Effector CD8-positive, alpha-beta T cell (primary cell): Measurements from ENCODE around the gene SRI.
"Not testable (repeated sequence)": the region's sequence is repeated elsewhere in the genome, so short reads cannot be mapped to it uniquely, and the experiment has no call there.

Source experiments
- DNase-seq: peaks from one replicate; lab custom pipeline; 2025; lab: John Stamatoyannopoulos, UW

The SRI gene

DNA sequence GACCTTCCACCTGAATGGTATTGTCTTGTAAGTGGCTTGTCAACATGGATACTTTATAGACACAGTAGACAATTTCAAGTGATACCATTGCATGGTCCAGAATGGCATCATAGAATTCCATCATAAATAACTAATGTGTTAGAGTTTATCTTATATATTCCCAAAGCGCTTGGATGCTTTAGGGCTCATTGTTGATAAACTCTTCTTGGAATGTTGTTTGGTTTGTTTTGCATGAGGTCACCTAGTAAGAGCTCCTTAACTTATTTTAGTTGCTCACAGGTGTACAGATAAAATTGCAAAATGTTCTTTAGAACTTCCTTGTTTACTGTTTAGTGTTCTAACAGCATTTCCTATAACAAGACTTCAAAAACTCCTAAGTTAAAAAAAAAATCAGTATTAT, 36.8 kb downstream of the SRI start:
- no peak for DNase-seq

DNA sequence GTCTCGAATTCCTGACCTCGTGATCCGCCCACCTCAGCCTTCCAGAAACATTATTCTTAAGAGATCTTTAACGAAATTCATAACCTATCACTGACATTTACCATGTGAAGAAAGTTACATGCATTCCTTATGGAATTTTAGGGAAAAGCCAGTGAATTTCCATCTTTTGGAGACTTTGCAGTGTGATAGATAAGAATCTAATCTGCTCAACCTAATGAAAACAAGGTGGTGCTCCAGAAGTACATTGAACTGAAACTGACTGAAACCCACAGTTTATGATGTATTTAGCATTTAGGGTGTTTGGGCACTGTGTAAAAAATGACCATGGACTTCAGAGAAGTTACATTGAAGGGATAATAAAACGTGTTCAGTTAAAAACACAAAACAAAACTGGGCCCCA, 43.6 kb downstream of the SRI start:
- DNase-seq: no peak

DNA sequence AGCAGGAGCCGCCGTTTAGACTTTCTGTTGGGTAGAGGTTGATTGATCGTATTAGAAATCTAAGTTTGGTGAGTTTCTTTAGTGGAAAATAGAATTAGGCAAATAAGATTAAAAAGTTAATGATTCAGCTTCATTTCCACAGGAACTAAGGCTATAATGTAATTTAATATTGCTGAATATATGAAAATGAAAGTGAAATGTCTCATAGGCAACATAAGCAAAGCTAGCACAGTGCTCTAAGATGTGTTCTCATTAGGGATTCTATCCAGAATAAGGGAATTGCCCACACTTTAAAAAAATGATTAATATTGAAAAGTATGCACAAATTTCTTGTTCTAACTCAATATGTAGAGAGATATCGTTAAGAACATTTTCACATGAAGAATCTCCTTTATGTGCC, 47.0 kb downstream of the SRI start:
- no peak for DNase-seq

- no peak for DNase-seq
Observed at GRCh38 chr7:88169717-88170320, 50.0 kb downstream of the SRI start.

DNA sequence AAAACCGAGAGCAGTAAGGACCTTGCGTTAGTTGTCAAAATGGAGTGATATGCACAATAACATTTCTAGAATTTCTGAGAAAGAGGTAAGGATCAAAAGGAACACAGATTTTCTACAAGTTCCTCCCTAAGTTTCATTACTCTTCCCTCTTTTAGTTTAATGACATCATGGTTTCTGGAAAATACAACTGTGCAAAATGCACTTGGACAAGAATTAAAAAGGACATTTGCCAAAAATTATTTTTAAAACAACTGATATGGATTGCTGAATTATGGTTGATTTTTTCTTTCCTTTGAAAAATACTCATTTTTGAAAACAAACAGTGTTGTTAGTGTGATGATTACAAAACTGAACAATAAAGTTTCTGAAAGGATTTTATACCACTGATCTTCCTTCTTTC, 52.1 kb downstream of the SRI start:
- DNase-seq: no peak

DNA sequence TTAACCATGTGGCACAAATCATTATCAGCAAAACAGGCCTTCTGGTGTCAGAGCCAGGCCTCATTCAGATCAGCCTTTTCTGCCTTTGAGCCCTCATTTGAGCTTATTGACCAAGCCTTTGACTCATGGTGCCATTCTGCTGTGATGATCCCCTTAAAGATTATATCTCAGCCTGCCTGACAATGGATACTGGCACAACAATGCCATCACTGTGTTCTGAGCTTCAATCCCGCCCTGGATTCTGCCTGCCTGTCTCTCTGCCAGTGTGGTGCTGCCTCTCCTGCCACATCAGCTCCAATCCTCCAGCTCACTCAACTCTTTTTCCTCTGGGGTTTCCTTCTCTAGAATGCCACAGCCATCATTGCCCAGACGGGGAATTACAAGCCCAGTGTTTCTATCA, 52.6 kb downstream of the SRI start:
- DNase-seq: no peak

- DNase-seq: no peak
Observed at GRCh38 chr7:88165697-88166096, 54.1 kb downstream of the SRI start.

- not testable (repeated sequence) for DNase-seq
Observed at GRCh38 chr7:88159741-88160140, 60.1 kb downstream of the SRI start.

DNA sequence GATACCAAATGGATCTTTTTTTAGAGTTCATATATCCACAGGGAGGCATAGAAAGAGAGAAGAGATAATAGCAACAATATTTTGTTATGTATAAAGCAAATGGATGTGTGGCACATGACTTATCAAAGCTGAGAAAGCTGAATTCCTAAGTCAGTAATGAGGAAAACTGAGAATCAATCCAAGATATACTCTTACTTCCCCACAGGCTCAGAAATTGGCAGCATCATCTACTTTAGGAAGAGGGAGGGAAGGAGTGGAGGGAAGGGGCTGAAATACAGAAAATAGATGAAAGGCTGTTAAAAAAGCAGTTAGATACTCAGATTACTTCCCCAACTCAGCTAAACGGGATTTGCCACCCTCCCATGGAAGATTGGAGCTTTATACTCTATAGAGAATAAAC, 63.5 kb downstream of the SRI start:
- DNase-seq: no peak

- DNase-seq: no peak
Observed at GRCh38 chr7:88155756-88156155, 64.1 kb downstream of the SRI start.
